Neural crest cell (in vitro differentiated cells): Measurements from ENCODE around the gene CXCR5. TPM values are rescaled to one million over a fixed set of nuclear protein-coding genes. Genes with fewer than 3 reads are reported as not detected.

Experiments used
- DNase-seq: peaks from one replicate; pipeline ENCODE4 v3.0.0; 2021; ENCODE audit warnings: low read depth, mixed read lengths, low spot score
- H3K27ac Mint-ChIP-seq: one replicate; pipeline ENCODE4 v1.8.0; 2021; ENCODE audit warnings: mild to moderate bottlenecking, mixed read lengths; ENCODE audit not compliant: unreplicated experiment
- H3K27me3 Mint-ChIP-seq: 2 replicates; pipeline ENCODE4 v1.8.0; 2021; ENCODE audit warnings: low read depth, mild to moderate bottlenecking, mixed read lengths
- H3K36me3 Mint-ChIP-seq: 2 replicates; pipeline ENCODE4 v1.8.0; 2021; ENCODE audit warnings: low read depth, mild to moderate bottlenecking, mixed read lengths
- H3K4me1 Mint-ChIP-seq: 2 replicates; pipeline ENCODE4 v1.8.0; 2021; ENCODE audit warnings: mixed read lengths
- H3K4me3 Mint-ChIP-seq: one replicate; pipeline ENCODE4 v1.8.0; 2021; ENCODE audit warnings: mild to moderate bottlenecking, mixed read lengths
- H3K9me3 Mint-ChIP-seq: 2 replicates; pipeline ENCODE4 v1.8.0; 2021; ENCODE audit warnings: mixed read lengths
- CTCF ChIP-seq: fragments of 200-600 bp; sonication (generic); conservative IDR thresholded peaks from 2 replicates; pipeline ENCODE4 v1.5.0; 2021; ENCODE audit warnings: antibody characterized with exemption, mild to moderate bottlenecking
- total RNA-seq: library from RNA; stranded (reverse); gene quantifications from 2 replicates; pipeline ENCODE4 v1.2.1, GENCODE V29; 2021

Gene CXCR5
- total RNA-seq, 1 donor from 2014 or later = not detected

GRCh38 chr11:118915941-118916841 is 32.5 kb downstream of the CXCR5 start:
- DNase-seq = no peak
- Mint-ChIP-seq H3K4me3 (peak overlapping the region; percentile 50), H3K4me1 (peaks cover 88% of the 10 kb centered on the region), H3K27ac (peak overlapping the region; percentile 95), H3K36me3 (no peaks in the 10 kb centered on the region), H3K27me3 (no peaks in the 10 kb centered on the region), H3K9me3 (no peaks in the 10 kb centered on the region)
- TF ChIP-seq CTCF = no peak

GRCh38 chr11:118916842-118917388 is 33.2 kb downstream of the CXCR5 start:
- DNase-seq = no peak
- Mint-ChIP-seq H3K27ac (no peak overlapping the region), H3K27me3 (no peaks in the 10 kb centered on the region), H3K9me3 (no peaks in the 10 kb centered on the region), H3K4me3 (peak overlapping the region; percentile 50), H3K36me3 (no peaks in the 10 kb centered on the region), H3K4me1 (peaks cover 87% of the 10 kb centered on the region)
- no peak for TF ChIP-seq CTCF

GRCh38 chr11:118917481-118918127 is 33.9 kb downstream of the CXCR5 start:
- Mint-ChIP-seq H3K27ac (peak overlapping the region; percentile 97), H3K27me3 (no peaks in the 10 kb centered on the region), H3K36me3 (no peaks in the 10 kb centered on the region), H3K4me1 (peaks cover 80% of the 10 kb centered on the region), H3K9me3 (no peaks in the 10 kb centered on the region), H3K4me3 (peak overlapping the region; percentile 80)
- no peak for DNase-seq
- no peak for TF ChIP-seq CTCF

- Mint-ChIP-seq H3K27ac (peak overlapping the region; percentile 97), H3K4me1 (peaks cover 77% of the 10 kb centered on the region), H3K36me3 (no peaks in the 10 kb centered on the region), H3K9me3 (no peaks in the 10 kb centered on the region), H3K27me3 (no peaks in the 10 kb centered on the region), H3K4me3 (peak overlapping the region; percentile 80)
- no peak for DNase-seq
- no peak for TF ChIP-seq CTCF
Observed at GRCh38 chr11:118918128-118918685, 34.5 kb downstream of the CXCR5 start.

GRCh38 chr11:118918686-118919280 is 35.1 kb downstream of the CXCR5 start:
- no peaks in the 10 kb centered on the region for H3K9me3 Mint-ChIP-seq
- H3K36me3 Mint-ChIP-seq = no peaks in the 10 kb centered on the region
- peak overlapping the region; percentile 85 for H3K4me3 Mint-ChIP-seq
- peaks cover 82% of the 10 kb centered on the region for H3K4me1 Mint-ChIP-seq
- no peaks in the 10 kb centered on the region for H3K27me3 Mint-ChIP-seq
- DNase-seq = no peak
- peak overlapping the region; percentile 50 for H3K27ac Mint-ChIP-seq
- TF ChIP-seq CTCF = no peak
